Measurements from ENCODE around the gene PF4V1.
A peak's percentile ranks its signal among the peaks of the same experiment; 100 is the strongest.

The PF4V1 gene

DNA sequence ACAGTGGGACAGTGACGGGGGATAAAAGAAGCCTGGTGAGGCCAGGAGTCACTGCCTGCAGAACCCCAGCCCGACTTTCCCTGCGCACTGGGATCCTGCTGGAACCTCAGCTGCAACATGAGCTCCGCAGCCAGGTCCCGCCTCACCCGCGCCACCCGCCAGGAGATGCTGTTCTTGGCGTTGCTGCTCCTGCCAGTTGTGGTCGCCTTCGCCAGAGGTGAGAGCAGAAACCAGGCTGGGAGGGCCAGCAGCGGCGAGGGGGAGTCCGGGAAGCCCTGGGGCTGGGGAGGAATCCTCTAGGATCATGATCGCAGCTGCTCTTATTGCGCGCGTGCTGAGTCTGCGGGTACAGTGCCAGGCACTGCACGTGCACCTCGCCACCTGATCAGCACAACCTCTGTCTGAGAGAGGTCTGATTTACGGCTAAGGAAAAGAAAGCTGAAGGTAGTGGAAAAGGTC, at the start of gene PF4V1:
TSS of gene PF4V1 (plus strand) at position 51 of the 459 bp plus-strand sequence. CDS start at position 118, 67 bp downstream.
- peak in 1 of 56 donors; percentile 0 for DNase-seq

DNA sequence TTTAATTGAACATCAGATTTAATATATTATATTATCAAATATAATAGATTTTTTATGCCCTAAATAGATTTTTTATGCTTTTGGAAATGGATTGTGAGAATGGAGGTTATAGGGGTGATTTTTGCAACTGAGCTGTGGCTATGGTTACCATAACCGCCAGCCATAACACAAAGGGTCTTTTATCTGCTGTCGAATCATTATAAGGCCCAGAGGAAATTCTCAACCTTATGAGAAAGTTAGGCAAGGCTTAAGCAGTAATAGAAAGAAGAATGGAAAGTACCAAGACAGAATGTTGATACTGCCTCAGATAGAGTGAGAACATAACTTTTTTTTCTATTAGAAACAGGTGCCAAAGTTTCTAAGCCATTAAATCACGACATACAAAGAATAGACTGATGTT, 42.9 kb upstream of the PF4V1 start:
- no peak for DNase-seq

DNA sequence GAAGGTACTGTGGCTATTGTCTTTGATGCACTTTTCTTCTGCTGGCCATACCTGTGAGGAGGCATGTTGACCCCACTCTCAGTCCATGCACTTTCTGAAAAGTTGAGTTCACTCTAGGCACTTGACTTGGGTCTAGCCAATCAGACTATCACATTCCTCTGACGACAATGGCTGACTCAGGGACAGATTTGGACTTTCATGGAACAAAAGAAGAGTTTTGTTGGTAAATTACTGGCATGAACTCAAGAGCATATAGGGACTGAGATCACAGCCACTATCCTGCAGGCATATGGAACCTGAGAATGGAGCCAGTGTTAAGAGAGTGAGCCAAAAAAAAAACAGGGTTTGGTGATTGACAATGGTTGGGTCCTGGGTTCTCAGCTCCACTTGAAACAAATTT, 41.3 kb upstream of the PF4V1 start:
- no peak for DNase-seq

GRCh38 chr4:73814679-73815078, 38.4 kb upstream of the PF4V1 start:
- DNase-seq, result no peak

DNA sequence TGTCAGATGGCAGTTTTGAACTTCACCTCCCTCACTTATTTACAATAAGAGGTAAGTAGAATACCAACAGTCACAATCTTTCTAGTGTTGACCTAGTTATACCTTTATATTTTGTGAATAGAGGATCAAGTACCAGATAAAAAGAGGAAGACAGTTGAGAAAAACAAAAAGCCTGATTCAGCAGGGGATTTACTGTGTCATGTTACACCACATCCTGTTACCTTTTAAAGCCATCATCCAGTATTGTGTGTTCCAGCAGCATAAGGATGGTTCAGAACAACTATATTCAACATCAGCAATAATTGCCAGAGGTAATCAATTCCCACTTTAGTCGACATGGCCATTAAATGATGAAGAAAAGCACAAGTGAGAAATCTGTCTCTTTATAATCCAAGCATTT, 38.0 kb upstream of the PF4V1 start:
- no peak for DNase-seq

- no peak for DNase-seq
These were observed 36.3 kb upstream of the PF4V1 start for GRCh38 chr4:73816814-73817213.

- DNase-seq, result no peak
These were observed 35.8 kb upstream of the PF4V1 start for GRCh38 chr4:73817341-73817740.

- DNase-seq, result no peak
These were observed 31.8 kb upstream of the PF4V1 start for GRCh38 chr4:73821325-73821724.

GRCh38 chr4:73822389-73822788, 30.7 kb upstream of the PF4V1 start:
- no peak for DNase-seq

GRCh38 chr4:73822812-73823504, 30.1 kb upstream of the PF4V1 start:
- no peak for DNase-seq

GRCh38 chr4:73823760-73824159, 29.3 kb upstream of the PF4V1 start:
- no peak for DNase-seq

- DNase-seq, result no peak
These were observed 24.1 kb upstream of the PF4V1 start for GRCh38 chr4:73828956-73829355.

DNA sequence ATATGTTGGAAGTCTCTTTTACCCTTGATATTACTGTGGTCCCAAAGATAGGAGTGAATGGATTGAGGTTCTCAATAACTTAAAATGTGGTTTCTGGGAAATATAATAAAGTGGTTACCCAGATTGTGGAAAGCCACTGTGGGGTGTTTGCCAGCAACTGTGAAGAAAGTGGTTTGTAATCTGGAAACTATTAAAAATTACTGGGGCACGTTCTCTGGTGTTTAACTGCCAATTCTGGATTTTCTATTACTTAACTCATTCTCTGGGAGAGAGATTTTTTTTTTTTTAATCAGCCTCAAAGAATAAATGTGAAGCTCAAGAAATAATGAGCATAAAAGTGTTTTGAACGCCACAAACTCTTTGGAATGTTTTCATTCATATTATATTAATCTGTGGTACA, 21.5 kb upstream of the PF4V1 start:
- no peak for DNase-seq

DNA sequence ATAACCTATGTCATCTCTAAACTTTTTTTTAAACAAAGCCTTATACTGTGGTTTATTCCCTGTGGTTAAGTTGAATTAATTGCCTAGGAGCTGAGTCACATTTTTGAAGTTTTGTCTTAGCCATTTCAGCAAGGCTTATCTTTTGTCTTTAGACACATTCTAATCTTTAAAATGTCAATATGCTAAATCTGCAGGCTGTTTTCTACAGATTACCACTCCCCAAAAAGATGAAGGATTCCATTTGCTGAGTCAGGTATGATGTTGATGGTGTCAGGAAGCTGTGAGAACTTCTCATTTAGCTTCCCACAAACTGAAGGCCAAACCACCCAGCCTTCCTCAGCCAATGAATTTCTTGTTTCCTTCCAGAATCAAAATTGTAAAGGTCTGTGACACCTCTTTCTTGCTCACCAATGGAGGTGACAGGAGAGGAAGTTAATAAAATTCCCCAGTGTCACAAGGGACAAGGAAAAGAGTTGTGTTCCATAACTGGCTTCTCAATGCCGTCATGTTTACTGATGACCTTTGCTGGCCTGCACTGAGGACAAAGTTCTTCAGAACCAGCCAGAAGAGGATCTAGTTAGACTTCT, 20.4 kb upstream of the PF4V1 start:
- DNase-seq, result no peak

DNA sequence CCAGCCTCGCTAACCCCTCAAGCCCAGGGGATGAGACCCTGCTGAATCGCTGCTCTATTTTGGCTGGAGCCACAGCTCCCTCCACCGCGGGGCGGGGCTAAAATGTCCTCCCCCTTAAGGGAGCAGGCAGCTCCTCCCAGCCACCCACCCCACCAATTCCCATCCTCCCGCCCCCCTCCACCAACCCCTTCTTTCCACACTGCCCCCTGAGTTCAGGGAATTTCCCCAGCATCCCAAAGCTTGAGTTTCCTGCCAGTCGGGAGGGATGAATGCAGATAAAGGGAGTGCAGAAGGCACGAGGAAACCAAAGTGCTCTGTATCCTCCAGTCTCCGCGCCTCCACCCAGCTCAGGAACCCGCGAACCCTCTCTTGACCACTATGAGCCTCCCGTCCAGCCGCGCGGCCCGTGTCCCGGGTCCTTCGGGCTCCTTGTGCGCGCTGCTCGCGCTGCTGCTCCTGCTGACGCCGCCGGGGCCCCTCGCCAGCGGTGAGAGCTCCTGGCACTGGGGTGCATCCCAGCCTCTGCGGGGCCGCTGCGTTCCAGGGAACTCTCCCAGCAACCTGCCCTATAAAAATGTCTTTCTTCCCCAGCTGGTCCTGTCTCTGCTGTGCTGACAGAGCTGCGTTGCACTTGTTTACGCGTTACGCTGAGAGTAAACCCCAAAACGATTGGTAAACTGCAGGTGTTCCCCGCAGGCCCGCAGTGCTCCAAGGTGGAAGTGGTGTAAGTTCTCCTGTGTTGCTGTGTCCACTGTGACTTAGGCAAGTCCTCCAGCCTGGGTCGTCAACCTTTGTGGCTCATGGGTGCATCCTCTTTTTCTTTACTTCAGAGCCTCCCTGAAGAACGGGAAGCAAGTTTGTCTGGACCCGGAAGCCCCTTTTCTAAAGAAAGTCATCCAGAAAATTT, 16.5 kb upstream of the PF4V1 start, which contains the start of gene CXCL6:
TSS of gene CXCL6 (plus strand) at position 306 of the 907 bp plus-strand sequence. CDS start at position 379, 73 bp downstream.
- peak in 3 of 56 donors; percentile 2 for DNase-seq

DNA sequence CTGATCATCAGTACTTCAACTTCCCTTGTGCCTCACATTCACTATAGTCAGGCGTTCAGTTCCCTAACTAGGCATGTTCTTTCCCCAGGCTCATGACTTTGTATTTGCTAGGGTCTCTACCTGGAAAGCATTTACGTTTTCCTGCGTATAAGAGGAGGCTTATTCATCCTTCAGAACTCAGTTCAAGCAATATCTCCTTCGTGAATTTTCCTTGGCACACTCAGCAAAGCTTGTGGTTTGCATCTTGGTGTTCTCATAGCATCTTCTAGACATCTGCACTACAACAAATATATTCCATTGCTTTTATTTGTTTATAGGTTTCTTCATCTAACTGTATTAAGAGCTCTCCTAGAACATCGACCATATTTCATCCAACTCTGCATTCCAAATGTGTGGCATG, 14.0 kb upstream of the PF4V1 start:
- no peak for DNase-seq

GRCh38 chr4:73839715-73840114, 13.4 kb upstream of the PF4V1 start:
- DNase-seq, result no peak

DNA sequence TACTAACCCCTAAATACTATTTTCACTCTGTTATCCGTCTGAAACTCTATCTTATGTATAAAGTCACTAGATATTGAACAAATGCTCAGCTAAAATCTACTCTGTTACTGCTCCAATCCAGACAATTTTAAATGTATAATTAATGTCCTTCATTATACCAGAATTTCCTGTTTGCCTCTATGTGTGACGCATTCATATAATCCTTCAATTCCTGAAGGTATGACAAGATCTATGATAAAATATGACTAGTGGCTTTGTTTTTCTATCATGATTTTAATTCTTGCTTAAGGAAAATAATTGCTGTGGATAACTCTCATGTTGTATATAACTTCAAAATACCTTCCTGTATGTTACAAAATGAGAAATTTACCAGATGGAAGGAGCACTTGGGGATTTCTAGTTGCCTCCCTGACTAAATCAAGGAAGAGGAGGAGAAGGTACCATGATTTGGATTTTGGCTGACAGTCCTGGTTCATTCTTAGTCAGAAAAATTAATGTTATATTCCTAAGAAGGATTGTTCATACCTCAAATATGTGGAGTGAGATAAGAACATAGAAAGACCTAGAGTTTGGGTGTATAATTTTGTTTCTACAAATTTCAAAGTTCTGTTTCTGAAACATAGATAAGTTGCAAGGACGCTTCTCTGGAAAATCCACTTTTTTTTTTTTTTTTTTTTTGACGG, 11.7 kb upstream of the PF4V1 start:
- DNase-seq, result no peak

DNA sequence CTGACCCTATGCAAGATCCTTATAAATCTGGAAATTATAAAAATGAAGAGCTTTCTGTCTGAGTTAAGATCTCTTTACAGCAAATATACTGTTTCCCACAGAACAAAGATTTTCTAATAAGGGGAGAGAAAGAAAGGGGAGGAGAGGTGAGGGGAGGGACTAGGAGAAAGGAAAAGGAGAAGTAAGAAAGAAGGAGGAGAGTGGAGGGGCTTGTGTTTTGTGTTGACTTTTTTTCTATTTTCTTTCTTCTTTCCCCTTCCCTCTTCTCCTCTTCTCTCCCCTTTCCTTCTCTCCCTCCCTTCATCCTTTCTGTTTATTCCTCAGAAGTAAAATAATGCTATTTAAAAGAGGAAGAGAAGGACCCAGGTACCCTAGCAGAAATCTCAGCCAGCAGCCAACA, 10.4 kb upstream of the PF4V1 start:
- DNase-seq, result no peak

- no peak for DNase-seq
These were observed 9.7 kb upstream of the PF4V1 start for GRCh38 chr4:73843369-73843768.

DNA sequence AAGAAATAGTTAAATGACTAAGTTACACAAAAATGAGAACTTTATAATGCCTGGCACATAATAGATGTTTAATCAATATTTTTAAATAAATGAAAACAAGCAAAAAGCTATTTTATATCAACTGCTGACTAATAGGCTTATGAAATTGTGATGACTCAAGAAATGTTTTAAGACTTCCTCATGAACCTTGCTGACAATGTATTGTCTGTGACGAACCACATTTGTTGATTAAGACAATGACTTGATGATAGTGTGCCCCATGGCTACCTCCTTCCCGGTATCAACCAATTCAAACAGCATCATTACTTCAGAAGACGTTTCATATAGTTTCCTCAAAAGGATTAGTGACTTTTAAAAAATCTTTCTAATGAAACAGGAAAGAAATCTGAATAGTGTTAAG, 8.8 kb upstream of the PF4V1 start:
- DNase-seq, result no peak

DNA sequence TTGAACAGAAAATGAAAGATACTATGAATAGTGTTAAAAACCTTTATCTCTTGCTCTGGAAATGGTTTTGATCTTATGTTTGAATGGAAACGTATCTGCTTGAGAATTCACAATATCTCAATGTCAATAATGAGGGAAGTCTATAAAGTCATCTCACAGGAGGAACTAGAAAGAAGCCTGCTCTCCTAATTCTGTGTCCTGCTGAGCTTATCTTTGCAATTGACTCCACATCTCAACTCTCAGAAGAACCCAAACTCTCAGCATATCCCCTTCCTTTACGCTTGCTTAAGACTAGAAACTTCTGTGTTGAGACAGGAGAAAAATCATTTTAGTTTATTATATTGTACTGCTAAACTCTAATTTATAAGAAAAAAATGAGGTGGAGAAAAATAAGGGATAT, 8.3 kb upstream of the PF4V1 start:
- DNase-seq, result no peak
